Osteocyte (in vitro differentiated cells): Measurements from ENCODE around the gene ZBTB16. TPM values are rescaled to one million over a fixed set of nuclear protein-coding genes. Genes with fewer than 3 reads are reported as not detected.

Experiments used
- DNase-seq: peaks from one replicate; pipeline ENCODE4 v3.0.0; 2021; ENCODE audit warnings: mixed read lengths; ENCODE audit not compliant: unreplicated experiment; ENCODE audit errors: extremely low spot score
- H3K27ac Mint-ChIP-seq: one replicate; pipeline ENCODE4 v1.8.0; 2021; ENCODE audit warnings: mild to moderate bottlenecking, mixed read lengths; ENCODE audit not compliant: unreplicated experiment
- H3K27me3 Mint-ChIP-seq: one replicate; pipeline ENCODE4 v1.8.0; 2021; ENCODE audit warnings: mixed read lengths; ENCODE audit not compliant: unreplicated experiment
- H3K36me3 Mint-ChIP-seq: one replicate; pipeline ENCODE4 v1.8.0; 2021; ENCODE audit warnings: mixed read lengths; ENCODE audit not compliant: unreplicated experiment
- H3K4me1 Mint-ChIP-seq: one replicate; pipeline ENCODE4 v1.8.0; 2021; ENCODE audit warnings: mixed read lengths; ENCODE audit not compliant: unreplicated experiment
- H3K4me3 Mint-ChIP-seq: one replicate; pipeline ENCODE4 v1.8.0; 2021; ENCODE audit warnings: mild to moderate bottlenecking, moderate library complexity, mixed read lengths; ENCODE audit not compliant: unreplicated experiment
- H3K9me3 Mint-ChIP-seq: one replicate; pipeline ENCODE4 v1.8.0; 2021; ENCODE audit warnings: mixed read lengths; ENCODE audit not compliant: unreplicated experiment
- CTCF ChIP-seq: fragments of 200-600 bp; sonication (generic); IDR thresholded peaks from 2 replicates; pipeline ENCODE4 v1.5.0; 2021; ENCODE audit warnings: antibody characterized with exemption, mild to moderate bottlenecking, moderate library complexity
- total RNA-seq: library from RNA; stranded (reverse); gene quantifications from 2 replicates; pipeline ENCODE4 v1.2.1, GENCODE V29; 2021

ZBTB16 gene
- total RNA-seq, 1 donor from 2014 or later = 20.3 TPM

- Mint-ChIP-seq H3K4me3 (peak within 1 kb of the TSS; percentile 70), H3K4me1 (peaks cover 50% of the 10 kb centered on the region), H3K27me3 (no peaks in the 10 kb centered on the region), H3K27ac (peak within 1 kb of the TSS; percentile 94), H3K9me3 (peaks cover 22% of the 10 kb centered on the region), H3K36me3 (peaks cover 25% of the 10 kb centered on the region)
- TF ChIP-seq CTCF = no peak
- peak; percentile 81 for DNase-seq
Measured at GRCh38 chr11:114295676-114296604, 236.4 kb downstream of the ZBTB16 start, which contains the start of gene NNMT. NNMT (plus strand) TSS chr11:114296399; CDS start chr11:114296557, 158 bp downstream.

GRCh38 chr11:114296605-114297372 lies 237.3 kb downstream of the ZBTB16 start:
- peak overlapping the region; percentile 70 for H3K4me3 Mint-ChIP-seq
- no peak for TF ChIP-seq CTCF
- peak; percentile 21 for DNase-seq
- peaks cover 50% of the 10 kb centered on the region for H3K4me1 Mint-ChIP-seq
- H3K36me3 Mint-ChIP-seq = peaks cover 30% of the 10 kb centered on the region
- no peaks in the 10 kb centered on the region for H3K27me3 Mint-ChIP-seq
- peaks cover 20% of the 10 kb centered on the region for H3K9me3 Mint-ChIP-seq
- peak overlapping the region; percentile 94 for H3K27ac Mint-ChIP-seq

- no peaks in the 10 kb centered on the region for H3K27me3 Mint-ChIP-seq
- H3K27ac Mint-ChIP-seq = peak overlapping the region; percentile 94
- DNase-seq = peak; percentile 11
- H3K36me3 Mint-ChIP-seq = peaks cover 37% of the 10 kb centered on the region
- H3K9me3 Mint-ChIP-seq = peaks cover 26% of the 10 kb centered on the region
- no peak for TF ChIP-seq CTCF
- peak overlapping the region; percentile 70 for H3K4me3 Mint-ChIP-seq
- peaks cover 38% of the 10 kb centered on the region for H3K4me1 Mint-ChIP-seq
Measured at GRCh38 chr11:114297806-114298709, 238.5 kb downstream of the ZBTB16 start.

- Mint-ChIP-seq H3K4me3 (peak overlapping the region; percentile 19), H3K4me1 (peaks cover 34% of the 10 kb centered on the region), H3K9me3 (peaks cover 26% of the 10 kb centered on the region), H3K36me3 (peaks cover 37% of the 10 kb centered on the region), H3K27ac (peak overlapping the region; percentile 4), H3K27me3 (no peaks in the 10 kb centered on the region)
- DNase-seq = no peak
- no peak for TF ChIP-seq CTCF
Measured at GRCh38 chr11:114298710-114299109, 239.2 kb downstream of the ZBTB16 start.

Other genes starting within 250 kb of the ZBTB16 start
- gene USP28, start 184.1 kb upstream of the ZBTB16 start, total RNA-seq = 37.2 and 39.9 TPM in 2 replicates
- not detected in 2 replicates for gene HTR3B, start 154.9 kb upstream of the ZBTB16 start, total RNA-seq
- gene HTR3A, start 84.6 kb upstream of the ZBTB16 start, total RNA-seq = not detected in 2 replicates
- gene NNMT, start 236.7 kb downstream of the ZBTB16 start, total RNA-seq = 65.4 and 79.5 TPM in 2 replicates